Erythroblast (primary cell): Measurements from ENCODE around the gene MYH10.

ENCODE experiments used
- GATA1 ChIP-seq: IDR thresholded peaks from 2 replicates; pipeline ENCODE4 v1.6.1; 2011; ENCODE audit warnings: low read depth, mild to moderate bottlenecking, control low read depth, low read length, moderate library complexity
- POLR2A ChIP-seq: IDR thresholded peaks from 2 replicates; pipeline ENCODE4 v1.6.1; 2011; ENCODE audit warnings: mild to moderate bottlenecking, low read length

- TF ChIP-seq POLR2A (peak; percentile 22), GATA1 (no peak)
Measured at GRCh38 chr17:8630227-8630801, at the start of gene MYH10.
